HG02840 (cell line): ENCODE data around the gene RHOBTB1.

Source experiments
- ATAC-seq: cut with Tn5 transposase; IDR thresholded peaks from one replicate; pipeline ENCODE4 v1.9.1; 2021; ENCODE audit warnings: mild to moderate bottlenecking, moderate library complexity, moderate number of reproducible peaks; ENCODE audit not compliant: unreplicated experiment, low FRiP score

Gene RHOBTB1

DNA sequence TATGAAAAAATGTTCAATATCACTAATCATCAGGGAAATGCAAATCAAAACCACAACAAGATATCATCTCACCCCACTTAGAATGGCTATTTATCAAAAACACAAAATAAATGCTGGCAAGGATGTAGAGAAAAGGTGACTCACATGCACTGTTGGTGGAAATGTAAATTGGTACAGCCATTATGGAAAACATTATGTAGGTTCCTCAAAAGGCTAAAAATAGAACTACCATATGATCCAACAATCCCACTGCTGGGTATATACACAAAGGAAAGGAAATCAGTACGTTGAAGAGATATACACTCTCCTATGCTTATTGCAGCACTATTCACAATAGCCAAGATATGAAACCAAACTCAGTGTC lies 115.5 kb downstream of the RHOBTB1 start:
- ATAC-seq: no peak

DNA sequence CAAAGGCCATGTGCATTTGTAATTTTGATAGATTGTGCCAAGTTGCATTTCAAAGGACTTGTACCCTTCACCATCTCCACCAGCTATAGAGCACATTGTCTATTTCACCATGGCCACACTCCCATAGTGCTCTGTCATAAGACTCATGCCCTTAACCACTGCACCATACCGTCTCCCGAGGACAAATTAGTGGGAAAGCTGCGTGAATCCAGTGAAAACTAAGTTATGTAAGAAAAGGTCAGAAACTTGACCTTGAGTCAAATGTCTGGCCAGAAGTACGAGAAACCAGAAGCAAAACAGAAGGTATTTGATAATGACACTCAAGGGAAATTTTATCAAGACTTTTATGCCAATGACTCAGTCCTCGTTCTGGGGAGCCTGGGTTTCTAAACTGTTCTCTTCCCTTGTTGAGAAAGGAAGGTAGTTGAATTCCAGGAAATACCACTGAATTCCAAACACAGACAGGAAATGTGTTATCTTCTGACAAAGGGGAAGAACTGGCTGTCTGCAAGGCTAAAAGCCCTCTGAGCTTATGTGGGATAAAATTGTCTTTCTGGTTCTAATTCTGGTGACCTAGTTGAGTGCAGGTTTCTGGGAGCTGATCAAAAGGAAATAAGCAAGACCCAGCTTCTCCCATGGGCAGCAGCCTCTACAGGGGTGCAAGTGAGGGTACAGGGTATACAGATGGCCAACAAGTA lies 116.0 kb downstream of the RHOBTB1 start:
- no peak for ATAC-seq

DNA sequence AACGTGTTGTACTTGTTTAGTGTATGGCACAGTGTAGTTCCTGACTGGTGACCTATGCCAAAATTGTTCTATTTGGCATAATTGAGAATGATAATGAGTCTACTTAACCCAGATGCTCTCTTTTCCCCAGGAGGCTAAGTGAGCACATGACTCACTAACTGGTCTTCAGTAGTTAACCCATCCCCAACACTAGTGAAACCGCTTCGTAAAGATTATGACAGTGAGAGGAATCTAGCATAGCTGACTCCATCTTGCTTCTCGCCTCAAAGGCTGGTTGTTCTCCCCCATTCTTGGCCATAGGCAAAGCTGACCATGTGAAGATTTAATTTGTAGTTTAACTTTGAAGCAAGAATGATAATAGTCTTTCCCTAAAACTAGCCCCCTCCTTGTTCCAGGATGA lies 118.5 kb downstream of the RHOBTB1 start:
- no peak for ATAC-seq

DNA sequence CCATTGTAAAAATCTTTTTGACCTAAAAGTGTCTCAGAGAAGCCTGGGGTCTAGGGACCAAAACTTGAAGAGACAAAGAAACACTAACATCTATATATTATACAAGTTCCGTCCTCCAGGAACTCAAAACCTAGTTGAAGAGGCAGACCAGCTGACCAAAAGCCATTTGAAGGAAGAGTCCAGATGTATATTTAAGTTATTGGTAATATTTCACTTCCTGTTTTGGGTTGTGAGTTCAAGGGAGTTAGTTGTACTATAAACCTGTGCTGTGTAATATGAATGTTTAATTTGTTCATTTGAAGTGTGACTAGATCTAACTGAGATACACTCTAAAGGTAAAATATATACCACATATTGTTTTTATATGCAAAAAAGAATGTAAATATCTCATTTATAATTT lies 120.7 kb downstream of the RHOBTB1 start:
- no peak for ATAC-seq

DNA sequence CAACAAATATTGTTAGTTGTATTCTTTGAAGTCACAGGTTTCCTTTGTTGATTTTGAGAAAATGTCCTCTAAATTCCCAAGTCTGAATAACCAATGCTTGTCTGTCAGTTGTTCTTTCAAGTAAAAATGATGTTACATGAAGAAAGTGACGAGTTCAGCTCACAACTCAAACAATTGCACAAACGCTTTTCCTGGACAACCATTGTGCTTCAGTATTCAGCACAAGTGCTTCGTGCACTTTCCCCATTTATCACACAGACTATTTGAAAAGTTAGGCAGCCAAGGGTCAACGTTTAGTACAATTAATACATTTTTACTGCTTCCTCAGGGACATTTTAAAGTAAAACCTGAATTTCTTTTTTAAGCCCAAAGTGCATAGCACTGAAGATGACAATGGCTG lies 121.2 kb downstream of the RHOBTB1 start:
- ATAC-seq: no peak

- ATAC-seq: no peak
These were observed 122.3 kb downstream of the RHOBTB1 start for GRCh38 chr10:60821656-60822055.

DNA sequence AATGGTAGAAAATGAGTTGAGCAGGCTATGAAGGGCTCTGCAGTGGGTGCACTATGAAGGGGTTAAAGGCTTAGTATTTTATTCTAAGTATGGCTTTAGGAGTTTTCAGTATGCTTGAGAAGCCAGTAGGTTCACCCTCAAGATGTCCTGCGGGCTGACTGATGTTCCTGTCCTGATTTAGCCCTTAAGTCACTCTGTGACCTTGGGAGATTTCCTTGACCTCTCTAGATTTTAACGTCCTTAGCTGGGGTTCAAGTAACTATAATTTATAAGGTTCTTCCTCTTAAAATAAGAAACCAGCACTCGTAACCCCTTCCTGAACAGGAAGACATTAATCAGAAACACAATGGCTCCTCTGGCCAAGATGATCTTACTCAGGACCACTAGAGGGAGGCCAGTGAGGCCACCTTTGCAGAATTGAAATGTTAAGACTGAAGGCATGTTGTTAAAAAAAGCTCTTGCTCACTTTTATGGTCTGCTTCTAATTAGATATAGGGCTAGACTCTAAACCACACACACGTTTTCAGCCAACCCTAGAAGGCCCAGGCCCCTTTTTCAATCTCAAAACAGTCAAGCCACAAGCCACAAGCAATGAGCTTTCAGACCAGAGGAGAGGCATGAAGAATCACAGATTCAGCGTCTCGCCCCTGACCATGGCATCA lies 123.8 kb downstream of the RHOBTB1 start:
- ATAC-seq: no peak
